ENCODE results near the gene UBAP1L. TPM values are rescaled to one million over a fixed set of nuclear protein-coding genes. Genes with fewer than 3 reads are reported as not detected.

Gene UBAP1L
- total RNA-seq, 1 donor from 2014 or later = 1.8 TPM

DNA sequence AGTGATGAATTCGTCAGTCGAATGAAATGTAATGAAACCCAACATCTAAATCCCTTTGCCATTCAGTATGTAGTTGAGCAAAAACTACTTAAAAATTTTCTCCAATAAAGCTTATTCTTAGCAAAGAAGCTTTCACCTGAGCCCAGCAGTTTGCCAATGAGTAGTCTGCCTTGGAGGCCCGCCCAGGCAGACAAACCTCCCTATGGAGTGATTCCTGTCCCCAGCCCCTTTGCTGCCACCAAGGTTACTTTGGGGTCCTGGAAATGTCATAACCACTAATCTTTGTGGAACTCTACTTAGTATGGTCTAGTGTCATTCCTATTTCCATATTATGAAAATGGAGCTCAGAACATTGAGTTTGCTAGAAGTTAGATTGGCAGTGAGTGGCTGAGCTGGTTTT lies 12.1 kb downstream of the UBAP1L start:
- Histone ChIP-seq H3K27me3 (ENCODE audit: insufficient read depth, low read length) (no peaks in the 10 kb centered on the region), H3K36me3 (ENCODE audit: insufficient read depth, low read length) (peaks cover 12% of the 10 kb centered on the region), H3K9ac (ENCODE audit: low read length) (no peak overlapping the region), H3K4me2 (ENCODE audit: low read length) (no peak overlapping the region), H3K4me1 (ENCODE audit: insufficient read depth, low read length) (no peaks in the 10 kb centered on the region), H2AFZ (ENCODE audit: low read depth, low read length) (no peak overlapping the region), H3K79me2 (ENCODE audit: insufficient read depth, low read length) (no peaks in the 10 kb centered on the region), H4K20me1 (ENCODE audit: insufficient read depth, low read length) (peaks cover 16% of the 10 kb centered on the region), H3K27ac (ENCODE audit: low read depth, low read length) (no peak overlapping the region), H3K9me3 (ENCODE audit: insufficient read depth, low read depth, low read length) (no peaks in the 10 kb centered on the region), H3K4me3 (ENCODE audit: insufficient read depth, low read depth, low read length) (no peak overlapping the region)
- no peak overlapping the region for H3K4me3 Mint-ChIP-seq (ENCODE audit: unreplicated experiment)
- DNase-seq (ENCODE audit: low read depth) (no peak), FAIRE-seq (no peak)
- no peak overlapping the region for H3K27ac Mint-ChIP-seq (ENCODE audit: unreplicated experiment)
- peaks cover 4% of the 10 kb centered on the region for H3K4me1 Mint-ChIP-seq (ENCODE audit: low read depth, unreplicated experiment)
- peaks cover 17% of the 10 kb centered on the region for H3K27me3 Mint-ChIP-seq (ENCODE audit: low read depth, unreplicated experiment)
- H3K36me3 Mint-ChIP-seq (ENCODE audit: low read depth, unreplicated experiment) = peaks cover 37% of the 10 kb centered on the region
- TF ChIP-seq, protein P1, sequence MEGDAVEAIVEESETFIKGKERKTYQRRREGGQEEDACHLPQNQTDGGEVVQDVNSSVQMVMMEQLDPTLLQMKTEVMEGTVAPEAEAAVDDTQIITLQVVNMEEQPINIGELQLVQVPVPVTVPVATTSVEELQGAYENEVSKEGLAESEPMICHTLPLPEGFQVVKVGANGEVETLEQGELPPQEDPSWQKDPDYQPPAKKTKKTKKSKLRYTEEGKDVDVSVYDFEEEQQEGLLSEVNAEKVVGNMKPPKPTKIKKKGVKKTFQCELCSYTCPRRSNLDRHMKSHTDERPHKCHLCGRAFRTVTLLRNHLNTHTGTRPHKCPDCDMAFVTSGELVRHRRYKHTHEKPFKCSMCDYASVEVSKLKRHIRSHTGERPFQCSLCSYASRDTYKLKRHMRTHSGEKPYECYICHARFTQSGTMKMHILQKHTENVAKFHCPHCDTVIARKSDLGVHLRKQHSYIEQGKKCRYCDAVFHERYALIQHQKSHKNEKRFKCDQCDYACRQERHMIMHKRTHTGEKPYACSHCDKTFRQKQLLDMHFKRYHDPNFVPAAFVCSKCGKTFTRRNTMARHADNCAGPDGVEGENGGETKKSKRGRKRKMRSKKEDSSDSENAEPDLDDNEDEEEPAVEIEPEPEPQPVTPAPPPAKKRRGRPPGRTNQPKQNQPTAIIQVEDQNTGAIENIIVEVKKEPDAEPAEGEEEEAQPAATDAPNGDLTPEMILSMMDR (IDR thresholded peaks at IDR 0.05; ENCODE audit: insufficient read depth, low read depth, low read length) = no peak
- no peak for TF ChIP-seq EZH2 (IDR thresholded peaks at IDR 0.05; ENCODE audit: insufficient read depth, low read length)
- H3K9me3 Mint-ChIP-seq (ENCODE audit: unreplicated experiment) = peaks cover 3% of the 10 kb centered on the region

DNA sequence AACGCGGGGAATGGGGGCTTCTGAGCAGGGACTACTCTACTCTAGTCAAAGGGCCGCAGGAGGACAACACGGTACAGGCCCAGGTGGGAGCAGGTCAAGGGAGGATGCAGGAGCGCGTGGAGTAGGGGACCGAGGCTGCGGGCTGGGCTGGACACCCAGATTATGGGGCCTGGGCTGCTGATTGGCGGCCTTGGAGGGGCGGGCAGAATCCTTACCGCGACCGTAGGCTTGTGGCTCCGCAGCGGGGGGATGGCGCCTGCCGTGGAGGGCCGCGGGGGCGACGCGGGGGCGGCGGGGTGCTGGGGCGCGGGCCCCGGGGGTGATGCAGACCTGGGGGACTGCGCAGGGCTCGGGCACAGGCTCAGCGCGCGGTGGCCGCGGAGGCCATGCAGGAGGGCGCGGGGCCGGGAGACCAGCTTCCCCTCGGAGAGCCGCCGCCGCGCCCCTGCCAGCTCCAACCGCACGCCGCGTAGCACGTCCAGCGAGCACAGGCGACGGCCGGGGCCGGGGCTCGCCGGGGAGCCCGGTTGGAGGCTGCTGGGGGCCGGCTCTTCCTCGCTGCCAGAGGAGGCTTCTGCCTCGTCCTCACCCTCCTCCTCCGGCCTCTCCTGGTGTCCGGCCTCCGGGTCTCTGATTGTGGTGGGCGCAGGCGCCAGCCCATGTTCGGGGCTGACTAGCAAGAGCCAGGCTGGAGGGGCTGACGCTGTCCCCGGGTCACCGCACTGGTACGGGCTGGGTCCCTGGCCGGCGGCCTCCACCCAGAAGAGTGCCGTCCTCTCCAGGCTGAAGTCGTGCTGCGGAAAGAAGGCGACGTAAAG lies 12.9 kb downstream of the UBAP1L start:
- H3K36me3 Mint-ChIP-seq (ENCODE audit: low read depth, unreplicated experiment) = peaks cover 43% of the 10 kb centered on the region
- peak overlapping the region; percentile 31 for H3K27ac Mint-ChIP-seq (ENCODE audit: unreplicated experiment)
- Histone ChIP-seq H3K36me3 (ENCODE audit: insufficient read depth, low read length) (peaks cover 12% of the 10 kb centered on the region), H3K4me3 (ENCODE audit: insufficient read depth, low read depth, low read length) (no peak overlapping the region), H3K9me3 (ENCODE audit: insufficient read depth, low read depth, low read length) (no peaks in the 10 kb centered on the region), H3K9ac (ENCODE audit: low read length) (no peak overlapping the region), H3K27ac (ENCODE audit: low read depth, low read length) (no peak overlapping the region), H3K27me3 (ENCODE audit: insufficient read depth, low read length) (no peaks in the 10 kb centered on the region), H3K79me2 (ENCODE audit: insufficient read depth, low read length) (no peaks in the 10 kb centered on the region), H2AFZ (ENCODE audit: low read depth, low read length) (no peak overlapping the region), H3K4me1 (ENCODE audit: insufficient read depth, low read length) (peaks cover 2% of the 10 kb centered on the region), H4K20me1 (ENCODE audit: insufficient read depth, low read length) (peaks cover 19% of the 10 kb centered on the region), H3K4me2 (ENCODE audit: low read length) (no peak overlapping the region)
- peaks cover 4% of the 10 kb centered on the region for H3K9me3 Mint-ChIP-seq (ENCODE audit: unreplicated experiment)
- DNase-seq (ENCODE audit: low read depth) = no peak
- TF ChIP-seq, protein P1 (IDR thresholded peaks at IDR 0.05; ENCODE audit: insufficient read depth, low read depth, low read length) = no peak
- no peak for TF ChIP-seq EZH2 (IDR thresholded peaks at IDR 0.05; ENCODE audit: insufficient read depth, low read length)
- FAIRE-seq = no peak
- H3K4me3 Mint-ChIP-seq (ENCODE audit: unreplicated experiment) = peak overlapping the region; percentile 72
- H3K27me3 Mint-ChIP-seq (ENCODE audit: low read depth, unreplicated experiment) = peaks cover 17% of the 10 kb centered on the region
- H3K4me1 Mint-ChIP-seq (ENCODE audit: low read depth, unreplicated experiment) = peaks cover 8% of the 10 kb centered on the region

DNA sequence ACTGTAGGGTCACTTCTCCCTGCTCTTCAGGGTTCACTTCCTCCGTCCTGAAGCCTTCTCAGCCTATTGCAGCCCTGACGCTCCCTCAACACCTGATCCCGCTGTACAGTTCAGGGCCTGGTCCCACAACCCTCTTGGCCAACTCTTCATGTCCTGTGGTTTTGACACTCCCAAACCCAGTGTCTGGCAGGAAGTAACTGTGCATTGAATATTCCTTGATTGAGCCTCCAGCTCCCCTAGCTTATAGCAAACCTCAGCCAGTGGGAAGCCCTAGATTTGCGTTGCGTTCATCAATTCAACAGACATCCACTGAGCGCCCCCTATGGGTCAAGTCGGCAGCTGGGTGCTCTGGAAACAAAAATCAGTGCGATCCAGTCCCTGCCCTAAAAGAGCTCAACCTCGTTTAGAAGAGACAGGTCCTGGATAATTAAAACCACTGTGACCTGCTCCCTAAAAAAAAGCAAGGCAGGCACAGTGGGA lies 13.5 kb downstream of the UBAP1L start:
- Histone ChIP-seq H2AFZ (ENCODE audit: low read depth, low read length) (no peak overlapping the region), H3K4me2 (ENCODE audit: low read length) (no peak overlapping the region), H3K27me3 (ENCODE audit: insufficient read depth, low read length) (no peaks in the 10 kb centered on the region), H3K4me1 (ENCODE audit: insufficient read depth, low read length) (peaks cover 8% of the 10 kb centered on the region), H3K79me2 (ENCODE audit: insufficient read depth, low read length) (no peaks in the 10 kb centered on the region), H3K27ac (ENCODE audit: low read depth, low read length) (no peak overlapping the region), H3K9ac (ENCODE audit: low read length) (no peak overlapping the region), H4K20me1 (ENCODE audit: insufficient read depth, low read length) (peaks cover 25% of the 10 kb centered on the region), H3K36me3 (ENCODE audit: insufficient read depth, low read length) (peaks cover 12% of the 10 kb centered on the region), H3K9me3 (ENCODE audit: insufficient read depth, low read depth, low read length) (no peaks in the 10 kb centered on the region), H3K4me3 (ENCODE audit: insufficient read depth, low read depth, low read length) (no peak overlapping the region)
- Mint-ChIP-seq H3K36me3 (ENCODE audit: low read depth, unreplicated experiment) (peaks cover 44% of the 10 kb centered on the region), H3K9me3 (ENCODE audit: unreplicated experiment) (peaks cover 4% of the 10 kb centered on the region), H3K27ac (ENCODE audit: unreplicated experiment) (peak overlapping the region; percentile 31), H3K4me1 (ENCODE audit: low read depth, unreplicated experiment) (peaks cover 14% of the 10 kb centered on the region), H3K27me3 (ENCODE audit: low read depth, unreplicated experiment) (peaks cover 17% of the 10 kb centered on the region), H3K4me3 (ENCODE audit: unreplicated experiment) (peak overlapping the region; percentile 72)
- no peak for TF ChIP-seq EZH2 (IDR thresholded peaks at IDR 0.05; ENCODE audit: insufficient read depth, low read length)
- TF ChIP-seq, protein P1 (IDR thresholded peaks at IDR 0.05; ENCODE audit: insufficient read depth, low read depth, low read length) = peak; percentile 86
- DNase-seq (ENCODE audit: low read depth) = no peak
- FAIRE-seq = no peak

All from astrocyte (in vitro differentiated cells and primary cell).